Progenitor cell of endocrine pancreas (in vitro differentiated cells): ENCODE data around the gene MYO15A. TPM values are rescaled to one million over a fixed set of nuclear protein-coding genes. Genes with fewer than 3 reads are reported as not detected.
"Not testable (repeated sequence)": the region's sequence is repeated elsewhere in the genome, so short reads cannot be mapped to it uniquely, and the experiment has no call there.

Experiments
- DNase-seq: peaks from one replicate; pipeline ENCODE4 v3.0.0; 2021; ENCODE audit warnings: low spot score; ENCODE audit not compliant: unreplicated experiment
- H3K27ac Mint-ChIP-seq: 2 replicates; pipeline ENCODE4 v1.8.0; 2021; ENCODE audit warnings: mild to moderate bottlenecking, moderate library complexity, mixed read lengths
- H3K27me3 Mint-ChIP-seq: 2 replicates; pipeline ENCODE4 v1.8.0; 2021; ENCODE audit warnings: mixed read lengths
- H3K36me3 Mint-ChIP-seq: 2 replicates; pipeline ENCODE4 v1.8.0; 2022; ENCODE audit warnings: mixed read lengths; ENCODE audit not compliant: insufficient read depth
- H3K4me1 Mint-ChIP-seq: 2 replicates; pipeline ENCODE4 v1.8.0; 2021; ENCODE audit warnings: low read depth, mixed read lengths
- H3K4me3 Mint-ChIP-seq: 2 replicates; pipeline ENCODE4 v1.8.0; 2021; ENCODE audit warnings: low read depth, mild to moderate bottlenecking, moderate library complexity, mixed read lengths
- H3K9me3 Mint-ChIP-seq: 2 replicates; pipeline ENCODE4 v1.8.0; 2021; ENCODE audit warnings: low read depth, mixed read lengths
- CTCF ChIP-seq: fragments of 200-600 bp; sonication (generic); IDR thresholded peaks from one replicate; pipeline ENCODE4 v1.5.0; 2021; ENCODE audit warnings: antibody characterized with exemption, mild to moderate bottlenecking; ENCODE audit not compliant: unreplicated experiment
- total RNA-seq: library from RNA; stranded (reverse); gene quantifications from 2 replicates; pipeline ENCODE4 v1.2.1, GENCODE V29; 2021

Gene MYO15A
- total RNA-seq, 1 donor from 2014 or later: 3.3 TPM

- peaks cover 3% of the 10 kb centered on the region for H3K4me1 Mint-ChIP-seq
- H3K9me3 Mint-ChIP-seq: no peaks in the 10 kb centered on the region
- H3K27me3 Mint-ChIP-seq: no peaks in the 10 kb centered on the region
- H3K36me3 Mint-ChIP-seq: peaks cover 11% of the 10 kb centered on the region
- no peak for TF ChIP-seq CTCF
- DNase-seq: no peak
- H3K27ac Mint-ChIP-seq: peak overlapping the region; percentile 78
- H3K4me3 Mint-ChIP-seq: no peak overlapping the region
Observed at GRCh38 chr17:18203308-18203707, 94.8 kb downstream of the MYO15A start.

- H3K36me3 Mint-ChIP-seq: peaks cover 12% of the 10 kb centered on the region
- no peak for DNase-seq
- TF ChIP-seq CTCF: no peak
- H3K27ac Mint-ChIP-seq: no peak overlapping the region
- H3K4me1 Mint-ChIP-seq: peaks cover 3% of the 10 kb centered on the region
- H3K4me3 Mint-ChIP-seq: no peak overlapping the region
- no peaks in the 10 kb centered on the region for H3K9me3 Mint-ChIP-seq
- no peaks in the 10 kb centered on the region for H3K27me3 Mint-ChIP-seq
Observed at GRCh38 chr17:18205861-18206260, 97.3 kb downstream of the MYO15A start.

- Mint-ChIP-seq H3K4me1 (peaks cover 3% of the 10 kb centered on the region), H3K4me3 (no peak overlapping the region), H3K36me3 (peaks cover 12% of the 10 kb centered on the region), H3K27me3 (no peaks in the 10 kb centered on the region), H3K9me3 (no peaks in the 10 kb centered on the region), H3K27ac (no peak overlapping the region)
- TF ChIP-seq CTCF: no peak
- DNase-seq: no peak
Observed at GRCh38 chr17:18206962-18207361, 98.4 kb downstream of the MYO15A start.

GRCh38 chr17:18208092-18208491, 99.5 kb downstream of the MYO15A start:
- H3K27ac Mint-ChIP-seq: no peak overlapping the region

GRCh38 chr17:18213666-18214270, 105.2 kb downstream of the MYO15A start:
- Mint-ChIP-seq H3K4me1 (no peaks in the 10 kb centered on the region), H3K36me3 (peaks cover 3% of the 10 kb centered on the region), H3K27me3 (no peaks in the 10 kb centered on the region), H3K4me3 (no peak overlapping the region), H3K9me3 (no peaks in the 10 kb centered on the region), H3K27ac (peak overlapping the region; percentile 33)
- DNase-seq: no peak
- TF ChIP-seq CTCF: no peak

More at GRCh38 chr17:18208092-18208491, 99.5 kb downstream of the MYO15A start:
- Mint-ChIP-seq H3K9me3 (no peaks in the 10 kb centered on the region), H3K36me3 (peaks cover 12% of the 10 kb centered on the region), H3K4me3 (no peak overlapping the region), H3K27me3 (no peaks in the 10 kb centered on the region), H3K4me1 (peaks cover 3% of the 10 kb centered on the region)
- DNase-seq: no peak
- no peak for TF ChIP-seq CTCF

GRCh38 chr17:18216906-18217305, 108.3 kb downstream of the MYO15A start:
- H3K4me3 Mint-ChIP-seq, DNase-seq, H3K9me3 Mint-ChIP-seq, H3K4me1 Mint-ChIP-seq, H3K27ac Mint-ChIP-seq, H3K27me3 Mint-ChIP-seq, H3K36me3 Mint-ChIP-seq: not testable (repeated sequence)
